ENCODE results near the gene RTN3.

- TF ChIP-seq, protein P1, sequence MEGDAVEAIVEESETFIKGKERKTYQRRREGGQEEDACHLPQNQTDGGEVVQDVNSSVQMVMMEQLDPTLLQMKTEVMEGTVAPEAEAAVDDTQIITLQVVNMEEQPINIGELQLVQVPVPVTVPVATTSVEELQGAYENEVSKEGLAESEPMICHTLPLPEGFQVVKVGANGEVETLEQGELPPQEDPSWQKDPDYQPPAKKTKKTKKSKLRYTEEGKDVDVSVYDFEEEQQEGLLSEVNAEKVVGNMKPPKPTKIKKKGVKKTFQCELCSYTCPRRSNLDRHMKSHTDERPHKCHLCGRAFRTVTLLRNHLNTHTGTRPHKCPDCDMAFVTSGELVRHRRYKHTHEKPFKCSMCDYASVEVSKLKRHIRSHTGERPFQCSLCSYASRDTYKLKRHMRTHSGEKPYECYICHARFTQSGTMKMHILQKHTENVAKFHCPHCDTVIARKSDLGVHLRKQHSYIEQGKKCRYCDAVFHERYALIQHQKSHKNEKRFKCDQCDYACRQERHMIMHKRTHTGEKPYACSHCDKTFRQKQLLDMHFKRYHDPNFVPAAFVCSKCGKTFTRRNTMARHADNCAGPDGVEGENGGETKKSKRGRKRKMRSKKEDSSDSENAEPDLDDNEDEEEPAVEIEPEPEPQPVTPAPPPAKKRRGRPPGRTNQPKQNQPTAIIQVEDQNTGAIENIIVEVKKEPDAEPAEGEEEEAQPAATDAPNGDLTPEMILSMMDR (IDR thresholded peaks at IDR 0.05; ENCODE audit: borderline replicate concordance, extremely low read depth, low read length, poor library complexity, severe bottlenecking) = peak; percentile 77
- no peak for TF ChIP-seq EZH2 (IDR thresholded peaks at IDR 0.05; ENCODE audit: borderline replicate concordance, low read depth, low read length, severe bottlenecking)
Observed at GRCh38 chr11:63768237-63769041, 87.1 kb downstream of the RTN3 start, which contains the start of gene ZFTA.
